ENCODE results near the gene PIGO. TPM values are rescaled to one million over a fixed set of nuclear protein-coding genes. Genes with fewer than 3 reads are reported as not detected.
A peak's percentile ranks its signal among the peaks of the same experiment; 100 is the strongest.

Gene PIGO
- total and polyA plus RNA-seq, 10 of the 15 experiments (the other 5 are each of a cell fraction or from before 2014, with no cell fraction given), result 8.2 to 23.3 (median 18.4) TPM

- TF ChIP-seq, protein P1, sequence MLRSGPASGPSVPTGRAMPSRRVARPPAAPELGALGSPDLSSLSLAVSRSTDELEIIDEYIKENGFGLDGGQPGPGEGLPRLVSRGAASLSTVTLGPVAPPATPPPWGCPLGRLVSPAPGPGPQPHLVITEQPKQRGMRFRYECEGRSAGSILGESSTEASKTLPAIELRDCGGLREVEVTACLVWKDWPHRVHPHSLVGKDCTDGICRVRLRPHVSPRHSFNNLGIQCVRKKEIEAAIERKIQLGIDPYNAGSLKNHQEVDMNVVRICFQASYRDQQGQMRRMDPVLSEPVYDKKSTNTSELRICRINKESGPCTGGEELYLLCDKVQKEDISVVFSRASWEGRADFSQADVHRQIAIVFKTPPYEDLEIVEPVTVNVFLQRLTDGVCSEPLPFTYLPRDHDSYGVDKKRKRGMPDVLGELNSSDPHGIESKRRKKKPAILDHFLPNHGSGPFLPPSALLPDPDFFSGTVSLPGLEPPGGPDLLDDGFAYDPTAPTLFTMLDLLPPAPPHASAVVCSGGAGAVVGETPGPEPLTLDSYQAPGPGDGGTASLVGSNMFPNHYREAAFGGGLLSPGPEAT (IDR thresholded peaks at IDR 0.05; ENCODE audit: low read depth), result no peak
- no peak for TF ChIP-seq SIX5 (IDR thresholded peaks at IDR 0.05; ENCODE audit: low read depth, low read length, severe bottlenecking)
- TF ChIP-seq TAF1 (IDR thresholded peaks at IDR 0.05; ENCODE audit: borderline replicate concordance, low read depth, low read length), result no peak
- TF ChIP-seq, protein P2, sequence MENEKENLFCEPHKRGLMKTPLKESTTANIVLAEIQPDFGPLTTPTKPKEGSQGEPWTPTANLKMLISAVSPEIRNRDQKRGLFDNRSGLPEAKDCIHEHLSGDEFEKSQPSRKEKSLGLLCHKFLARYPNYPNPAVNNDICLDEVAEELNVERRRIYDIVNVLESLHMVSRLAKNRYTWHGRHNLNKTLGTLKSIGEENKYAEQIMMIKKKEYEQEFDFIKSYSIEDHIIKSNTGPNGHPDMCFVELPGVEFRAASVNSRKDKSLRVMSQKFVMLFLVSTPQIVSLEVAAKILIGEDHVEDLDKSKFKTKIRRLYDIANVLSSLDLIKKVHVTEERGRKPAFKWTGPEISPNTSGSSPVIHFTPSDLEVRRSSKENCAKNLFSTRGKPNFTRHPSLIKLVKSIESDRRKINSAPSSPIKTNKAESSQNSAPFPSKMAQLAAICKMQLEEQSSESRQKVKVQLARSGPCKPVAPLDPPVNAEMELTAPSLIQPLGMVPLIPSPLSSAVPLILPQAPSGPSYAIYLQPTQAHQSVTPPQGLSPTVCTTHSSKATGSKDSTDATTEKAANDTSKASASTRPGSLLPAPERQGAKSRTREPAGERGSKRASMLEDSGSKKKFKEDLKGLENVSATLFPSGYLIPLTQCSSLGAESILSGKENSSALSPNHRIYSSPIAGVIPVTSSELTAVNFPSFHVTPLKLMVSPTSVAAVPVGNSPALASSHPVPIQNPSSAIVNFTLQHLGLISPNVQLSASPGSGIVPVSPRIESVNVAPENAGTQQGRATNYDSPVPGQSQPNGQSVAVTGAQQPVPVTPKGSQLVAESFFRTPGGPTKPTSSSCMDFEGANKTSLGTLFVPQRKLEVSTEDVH (IDR thresholded peaks at IDR 0.05; ENCODE audit: low read depth, partially characterized antibody), result no peak
- TF ChIP-seq BHLHE40 (IDR thresholded peaks at IDR 0.05; ENCODE audit: borderline replicate concordance in 1 of 2, low read depth in 2 of 2, low read length in 1 of 2), result 0 out of 4 replicates have a peak, but pooled peaks of 1 of the 2 experiments have one; percentile 9
- no peak; the same call in 1 of the 2 replicates for TF ChIP-seq FOXM1 (IDR thresholded peaks at IDR 0.05; ENCODE audit: low read depth, low read length)
- peak; percentile 64 to 66 (median 64); a peak in 5 of 6 replicates for TF ChIP-seq CTCF (IDR thresholded peaks at IDR 0.05 in 2 of 3, conservative IDR thresholded peaks at IDR 0.05 in 1 of 3; ENCODE audit: control insufficient read depth in 2 of 3, extremely low read depth in 1 of 3, insufficient read depth in 1 of 3, low read depth in 3 of 3, low read length in 3 of 3)
- 0 out of 2 replicates have a peak, but pooled peaks have one; percentile 42 for TF ChIP-seq YY1 (IDR thresholded peaks at IDR 0.05; ENCODE audit: low read depth, low read length)
- TF ChIP-seq RAD21 (IDR thresholded peaks at IDR 0.05; ENCODE audit: insufficient read depth, low read depth, low read length), result peak; percentile 72
- TF ChIP-seq, protein P3, sequence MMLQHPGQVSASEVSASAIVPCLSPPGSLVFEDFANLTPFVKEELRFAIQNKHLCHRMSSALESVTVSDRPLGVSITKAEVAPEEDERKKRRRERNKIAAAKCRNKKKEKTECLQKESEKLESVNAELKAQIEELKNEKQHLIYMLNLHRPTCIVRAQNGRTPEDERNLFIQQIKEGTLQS (IDR thresholded peaks at IDR 0.05; ENCODE audit: borderline replicate concordance, extremely low read depth, low read depth, low read length), result no peak
- no peak for TF ChIP-seq NRF1 (conservative IDR thresholded peaks at IDR 0.05; ENCODE audit: low read depth, low read length)
- no peak for TF ChIP-seq CREM (IDR thresholded peaks at IDR 0.05; ENCODE audit: low read depth)
Observed at GRCh38 chr9:35051069-35051967, 45.1 kb downstream of the PIGO start (continued).
